BJ (cell line): ENCODE results near the gene PITPNM3. TPM values are rescaled to one million over a fixed set of nuclear protein-coding genes. Genes with fewer than 3 reads are reported as not detected.

ENCODE experiments used
- CTCF ChIA-PET: fragments of 350-600 bp; formaldehyde crosslinking; extraction: SDS; loops from one replicate; lab custom pipeline; 2021; ENCODE audit warnings: antibody characterized with exemption, inconsistent platforms; lab: Yijun Ruan, JAX
- POLR2A ChIA-PET: fragments of 300-600 bp; sonication (Branson Sonifier 250); formaldehyde crosslinking; extraction: SDS; loops from one replicate; lab custom pipeline; 2021; ENCODE audit warnings: antibody characterized with exemption; lab: Charles Lee
- DNase-seq: peaks from one replicate; pipeline ENCODE4 v3.0.0-alpha.2; 2011; ENCODE audit warnings: low read depth
- H3K27me3 ChIP-seq: 2 replicates; pipeline ENCODE4 v1.6.0; 2011; ENCODE audit warnings: low read length; ENCODE audit not compliant: control insufficient read depth, insufficient read depth
- H3K36me3 ChIP-seq: 2 replicates; pipeline ENCODE4 v1.5.1; 2011; ENCODE audit warnings: low read length; ENCODE audit not compliant: control insufficient read depth, insufficient read depth
- H3K4me3 ChIP-seq: 2 replicates; pipeline ENCODE4 v1.5.1; 2011; ENCODE audit warnings: low read depth, mild to moderate bottlenecking, control low read depth, low read length
- CTCF ChIP-seq: IDR thresholded peaks from 2 replicates; pipeline ENCODE4 v1.5.1; 2011; ENCODE audit warnings: low read depth, mild to moderate bottlenecking, control low read depth, inconsistent platforms, low read length, moderate library complexity; ENCODE audit not compliant: insufficient read depth
- polyA plus RNA-seq: library from polyadenylated mRNA; depleted of rRNA; stranded (reverse); fragments of >200 nt; gene quantifications from 2 replicates; pipeline ENCODE4 v1.2.3, GENCODE V29; 2011

PITPNM3 gene
- polyA plus RNA-seq, 1 experiment: 0.64 TPM

GRCh38 chr17:6541886-6542285, 14.5 kb downstream of the PITPNM3 start:
- no peak for DNase-seq
- TF ChIP-seq CTCF: no peak
- CTCF ChIA-PET: interaction anchor here (1.7 to 1.8 kb wide), 2 partner anchors 9 to 11 kb away, joined by 4 to 5 read pairs; no protein-coding TSS in a partner anchor

GRCh38 chr17:6539871-6540270, 16.5 kb downstream of the PITPNM3 start:
- TF ChIP-seq CTCF: no peak
- CTCF ChIA-PET: no interaction called here
- H3K36me3 ChIP-seq: no peaks in the 10 kb centered on the region
- POLR2A ChIA-PET: no interaction called here
- H3K27me3 ChIP-seq: no peaks in the 10 kb centered on the region; the same call in none of the 2 replicates
- DNase-seq: no peak
- no peak overlapping the region for H3K4me3 ChIP-seq

More at GRCh38 chr17:6541886-6542285, 14.5 kb downstream of the PITPNM3 start:
- Histone ChIP-seq H3K4me3 (no peak overlapping the region), H3K36me3 (no peaks in the 10 kb centered on the region), H3K27me3 (no peaks in the 10 kb centered on the region; the same call in none of the 2 replicates)
- POLR2A ChIA-PET: no interaction called here

GRCh38 chr17:6536566-6537065, 19.7 kb downstream of the PITPNM3 start:
- no peak for TF ChIP-seq CTCF
- H3K27me3 ChIP-seq: no peaks in the 10 kb centered on the region
- DNase-seq: no peak
- H3K4me3 ChIP-seq: no peak overlapping the region
- no peaks in the 10 kb centered on the region for H3K36me3 ChIP-seq
- ChIA-PET POLR2A (no interaction called here), CTCF (no interaction called here)

- H3K4me3 ChIP-seq: no peak overlapping the region
- H3K27me3 ChIP-seq: no peaks in the 10 kb centered on the region
- no peak for TF ChIP-seq CTCF
- H3K36me3 ChIP-seq: no peaks in the 10 kb centered on the region
- no peak for DNase-seq
- POLR2A ChIA-PET: no interaction called here
- CTCF ChIA-PET: no interaction called here
Observed at GRCh38 chr17:6536053-6536452, 20.3 kb downstream of the PITPNM3 start.

GRCh38 chr17:6534846-6535514, 21.4 kb downstream of the PITPNM3 start:
- no peak for TF ChIP-seq CTCF
- ChIA-PET POLR2A (no interaction called here), CTCF (interaction anchor here (1.5 to 1.9 kb wide), 2 partner anchors 10 to 62 kb away, joined by 4 read pairs; no protein-coding TSS in a partner anchor)
- DNase-seq: no peak
- H3K4me3 ChIP-seq: no peak overlapping the region
- H3K27me3 ChIP-seq: peaks cover 2% of the 10 kb centered on the region; the same call in 1 of the 2 replicates
- H3K36me3 ChIP-seq: no peaks in the 10 kb centered on the region
